ENCODE data around the gene PRDM1.

GRCh38 chr6:106113256-106113959 lies 27.3 kb downstream of the PRDM1 start:
- TF ChIP-seq CTCF (IDR thresholded peaks at IDR 0.05 in 8 of 11, conservative IDR thresholded peaks at IDR 0.05 in 3 of 11) (no peak), POLR2A (IDR thresholded peaks at IDR 0.05) (no peak), POLR2AphosphoS5 (IDR thresholded peaks at IDR 0.05) (no peak)
